Mammary epithelial cell (primary cell): ENCODE measurements around the gene PRIM1.

Experiments
- CTCF ChIP-seq, 2 donors: IDR thresholded peaks in 1 of 2; conservative IDR thresholded peaks in 1 of 2; 2 replicates each; pipeline ENCODE4 v1.5.1; 2011 to 2012; ENCODE audit warnings: inconsistent platforms in 2 of 2, low read length in 2 of 2, mild to moderate bottlenecking in 2 of 2, control low read depth in 1 of 2, low read depth in 1 of 2; ENCODE audit not compliant: insufficient read depth in 1 of 2; ENCODE audit errors: extremely low read depth in 1 of 2
- EZH2 ChIP-seq: IDR thresholded peaks from 2 replicates; pipeline ENCODE4 v1.6.1; 2012; ENCODE audit warnings: low read length, inconsistent platforms, borderline replicate concordance

- TF ChIP-seq CTCF (conservative IDR thresholded peaks at IDR 0.05 in 1 of 2, IDR thresholded peaks at IDR 0.05 in 1 of 2; ENCODE audit: extremely low read depth in 1 of 2, insufficient read depth in 1 of 2, low read depth in 1 of 2, low read length in 2 of 2) (no peak), EZH2 (no peak)
Observed at GRCh38 chr12:56785141-56785865, 33.2 kb upstream of the PRIM1 start.
